ENCODE results near the gene ACER3.

The ACER3 gene

DNA sequence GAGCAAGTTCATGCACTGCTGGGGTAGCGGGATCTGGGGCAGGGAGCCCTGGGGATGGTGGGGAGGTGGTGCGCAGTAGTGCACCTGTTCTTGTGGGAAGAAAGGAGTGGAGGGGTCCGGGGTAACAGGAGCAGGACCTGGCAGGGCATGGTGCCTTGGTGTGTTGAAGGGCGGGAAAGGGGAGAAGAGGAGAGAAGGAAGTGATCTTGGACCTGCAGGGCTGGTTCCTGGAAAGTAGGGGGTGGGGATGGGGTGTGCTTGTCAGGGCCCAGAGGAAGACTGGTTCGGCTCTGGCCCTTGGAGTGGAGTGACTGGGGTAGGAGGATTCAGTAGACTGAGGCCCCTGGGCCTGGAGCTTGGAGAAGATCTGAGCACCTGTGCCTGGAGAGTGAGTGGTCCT, 195.2 kb downstream of the ACER3 start:
- Histone ChIP-seq H3K9me3 (ENCODE audit: severe bottlenecking) (peaks cover 5% of the 10 kb centered on the region), H3K36me3 (ENCODE audit: low read depth) (no peaks in the 10 kb centered on the region), H3K4me1 (ENCODE audit: insufficient read depth, poor library complexity, severe bottlenecking) (no peaks in the 10 kb centered on the region), H3K27ac (ENCODE audit: poor library complexity, severe bottlenecking) (no peak overlapping the region), H3K4me3 (ENCODE audit: severe bottlenecking) (no peak overlapping the region), H3K27me3 (ENCODE audit: insufficient read depth, poor library complexity, severe bottlenecking) (no peaks in the 10 kb centered on the region)
- ATAC-seq (ENCODE audit: low read depth) (no peak), DNase-seq (ENCODE audit: low spot score) (no peak)
- TF ChIP-seq, protein P1, sequence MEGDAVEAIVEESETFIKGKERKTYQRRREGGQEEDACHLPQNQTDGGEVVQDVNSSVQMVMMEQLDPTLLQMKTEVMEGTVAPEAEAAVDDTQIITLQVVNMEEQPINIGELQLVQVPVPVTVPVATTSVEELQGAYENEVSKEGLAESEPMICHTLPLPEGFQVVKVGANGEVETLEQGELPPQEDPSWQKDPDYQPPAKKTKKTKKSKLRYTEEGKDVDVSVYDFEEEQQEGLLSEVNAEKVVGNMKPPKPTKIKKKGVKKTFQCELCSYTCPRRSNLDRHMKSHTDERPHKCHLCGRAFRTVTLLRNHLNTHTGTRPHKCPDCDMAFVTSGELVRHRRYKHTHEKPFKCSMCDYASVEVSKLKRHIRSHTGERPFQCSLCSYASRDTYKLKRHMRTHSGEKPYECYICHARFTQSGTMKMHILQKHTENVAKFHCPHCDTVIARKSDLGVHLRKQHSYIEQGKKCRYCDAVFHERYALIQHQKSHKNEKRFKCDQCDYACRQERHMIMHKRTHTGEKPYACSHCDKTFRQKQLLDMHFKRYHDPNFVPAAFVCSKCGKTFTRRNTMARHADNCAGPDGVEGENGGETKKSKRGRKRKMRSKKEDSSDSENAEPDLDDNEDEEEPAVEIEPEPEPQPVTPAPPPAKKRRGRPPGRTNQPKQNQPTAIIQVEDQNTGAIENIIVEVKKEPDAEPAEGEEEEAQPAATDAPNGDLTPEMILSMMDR (IDR thresholded peaks at IDR 0.05; ENCODE audit: poor library complexity, severe bottlenecking) = no peak

DNA sequence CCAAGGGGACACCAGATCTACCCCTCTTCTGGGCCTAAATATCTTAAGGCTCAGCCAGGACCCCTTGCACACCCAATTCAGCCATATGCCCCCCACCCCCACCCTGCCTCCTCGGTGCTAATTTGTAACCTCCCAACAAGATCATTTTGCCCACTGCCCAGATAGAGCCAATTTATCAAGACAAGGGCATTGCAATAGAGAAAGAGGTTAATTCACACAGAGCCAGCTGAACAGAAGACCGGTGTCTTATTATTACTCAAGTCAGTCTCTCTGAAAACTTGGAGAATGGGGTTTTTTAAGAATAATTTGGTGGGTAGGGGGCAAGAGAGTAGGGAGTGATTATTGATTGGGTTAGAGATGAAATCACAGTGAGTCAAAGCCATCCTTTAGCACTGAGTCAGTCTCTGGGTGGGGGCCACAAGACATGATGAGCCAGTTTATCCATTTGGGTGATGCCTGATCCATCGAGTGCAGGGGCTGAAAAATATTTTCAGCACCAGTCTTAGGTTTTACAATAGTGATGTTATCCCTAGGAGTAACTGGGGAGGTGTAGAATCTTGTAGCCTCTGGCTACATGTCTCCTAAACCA, 196.2 kb downstream of the ACER3 start:
- Histone ChIP-seq H3K27me3 (ENCODE audit: insufficient read depth, poor library complexity, severe bottlenecking) (no peaks in the 10 kb centered on the region), H3K9me3 (ENCODE audit: severe bottlenecking) (peaks cover 5% of the 10 kb centered on the region), H3K27ac (ENCODE audit: poor library complexity, severe bottlenecking) (no peak overlapping the region), H3K4me1 (ENCODE audit: insufficient read depth, poor library complexity, severe bottlenecking) (no peaks in the 10 kb centered on the region), H3K36me3 (ENCODE audit: low read depth) (no peaks in the 10 kb centered on the region), H3K4me3 (ENCODE audit: severe bottlenecking) (no peak overlapping the region)
- TF ChIP-seq, protein P1 (IDR thresholded peaks at IDR 0.05; ENCODE audit: poor library complexity, severe bottlenecking) = no peak
- ATAC-seq (ENCODE audit: low read depth) (no peak), DNase-seq (ENCODE audit: low spot score) (no peak)

DNA sequence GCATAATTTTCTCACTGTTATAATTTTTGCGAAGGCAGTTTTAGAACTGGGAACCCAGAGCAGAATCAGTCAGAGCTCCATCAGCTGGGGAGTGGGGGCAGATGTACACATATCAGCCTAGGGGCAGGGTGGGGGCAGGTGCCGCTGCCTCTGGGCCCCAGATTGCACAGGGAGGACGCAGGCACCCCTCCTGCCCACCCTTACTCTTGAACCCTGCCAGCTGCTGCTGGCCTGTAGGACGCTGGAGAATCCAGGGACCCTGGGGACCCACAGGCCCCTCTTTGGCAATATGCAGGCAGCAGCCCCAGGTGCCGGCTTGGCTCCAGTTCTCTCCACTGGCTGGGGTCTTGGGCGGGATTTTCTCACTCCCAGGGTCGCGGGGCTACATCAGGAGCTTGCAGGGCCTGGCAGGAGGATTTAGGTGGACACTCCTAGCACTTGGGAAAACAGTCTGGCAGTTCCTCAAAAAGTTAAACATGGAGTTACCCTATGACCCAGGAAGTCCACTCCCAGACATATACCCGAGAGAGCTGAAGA, 197.3 kb downstream of the ACER3 start:
- no peak for DNase-seq (ENCODE audit: low spot score)
- Histone ChIP-seq H3K36me3 (ENCODE audit: low read depth) (no peaks in the 10 kb centered on the region), H3K9me3 (ENCODE audit: severe bottlenecking) (peaks cover 5% of the 10 kb centered on the region), H3K27ac (ENCODE audit: poor library complexity, severe bottlenecking) (no peak overlapping the region), H3K4me1 (ENCODE audit: insufficient read depth, poor library complexity, severe bottlenecking) (no peaks in the 10 kb centered on the region), H3K4me3 (ENCODE audit: severe bottlenecking) (no peak overlapping the region), H3K27me3 (ENCODE audit: insufficient read depth, poor library complexity, severe bottlenecking) (no peaks in the 10 kb centered on the region)
- no peak for ATAC-seq (ENCODE audit: low read depth)
- TF ChIP-seq, protein P1 (IDR thresholded peaks at IDR 0.05; ENCODE audit: poor library complexity, severe bottlenecking) = no peak

DNA sequence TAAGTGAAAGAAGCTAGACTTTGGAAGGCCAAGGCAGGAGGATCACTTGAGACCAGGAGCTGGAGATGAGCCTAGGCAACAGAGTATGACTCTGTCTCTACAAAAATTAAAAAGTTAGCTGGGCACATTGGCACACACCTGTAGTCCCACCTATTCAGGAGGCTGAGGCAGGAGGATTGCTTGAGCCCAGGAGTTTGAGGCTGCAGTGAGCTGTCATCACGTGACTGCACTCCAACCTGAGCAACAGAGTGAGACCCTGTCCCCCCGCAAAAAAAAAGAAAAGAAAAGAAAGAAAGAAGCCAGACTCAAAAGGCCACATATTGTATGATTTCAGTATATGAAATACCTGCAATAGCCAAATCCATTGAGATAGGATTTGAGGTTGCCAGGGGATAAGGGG, 198.2 kb downstream of the ACER3 start:
- no peak overlapping the region for H3K4me3 ChIP-seq (ENCODE audit: severe bottlenecking)

DNA sequence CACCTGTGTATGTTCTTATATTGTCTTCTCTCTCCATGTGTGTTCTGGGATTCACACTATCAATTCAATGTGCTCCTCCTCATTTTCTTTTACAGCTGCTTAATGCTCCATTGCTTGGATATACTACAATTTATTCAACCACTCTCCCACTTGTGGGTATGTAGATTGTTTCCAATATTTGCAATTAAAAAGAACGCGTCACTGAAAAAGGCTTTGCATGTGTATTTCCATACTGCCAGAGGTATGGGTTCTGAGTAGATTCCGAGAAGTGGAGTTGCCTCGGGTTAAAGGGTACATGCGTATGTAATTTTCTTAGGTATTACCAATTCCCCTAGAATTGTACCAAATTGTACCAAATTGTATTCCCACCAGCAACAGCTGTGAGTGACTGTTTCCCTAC, 199.1 kb downstream of the ACER3 start:
- ATAC-seq (ENCODE audit: low read depth) (no peak), DNase-seq (ENCODE audit: low spot score) (no peak)
- Histone ChIP-seq H3K27ac (ENCODE audit: poor library complexity, severe bottlenecking) (no peak overlapping the region), H3K9me3 (ENCODE audit: severe bottlenecking) (peaks cover 5% of the 10 kb centered on the region), H3K27me3 (ENCODE audit: insufficient read depth, poor library complexity, severe bottlenecking) (no peaks in the 10 kb centered on the region), H3K4me1 (ENCODE audit: insufficient read depth, poor library complexity, severe bottlenecking) (no peaks in the 10 kb centered on the region), H3K4me3 (ENCODE audit: severe bottlenecking) (no peak overlapping the region), H3K36me3 (ENCODE audit: low read depth) (no peaks in the 10 kb centered on the region)
- TF ChIP-seq, protein P1 (IDR thresholded peaks at IDR 0.05; ENCODE audit: poor library complexity, severe bottlenecking) = no peak

More for the DNA sequence above, 198.2 kb downstream of the ACER3 start:
- no peak overlapping the region for H3K27ac ChIP-seq (ENCODE audit: poor library complexity, severe bottlenecking)
- ATAC-seq (ENCODE audit: low read depth) (no peak), DNase-seq (ENCODE audit: low spot score) (no peak)
- H3K4me1 ChIP-seq (ENCODE audit: insufficient read depth, poor library complexity, severe bottlenecking) = no peaks in the 10 kb centered on the region
- TF ChIP-seq, protein P1 (IDR thresholded peaks at IDR 0.05; ENCODE audit: poor library complexity, severe bottlenecking) = no peak
- H3K9me3 ChIP-seq (ENCODE audit: severe bottlenecking) = peaks cover 5% of the 10 kb centered on the region
- no peaks in the 10 kb centered on the region for H3K27me3 ChIP-seq (ENCODE audit: insufficient read depth, poor library complexity, severe bottlenecking)
- no peaks in the 10 kb centered on the region for H3K36me3 ChIP-seq (ENCODE audit: low read depth)

Measured in RWPE2 (cell line).